ENCODE measurements around the gene CCDC180. TPM values are rescaled to one million over a fixed set of nuclear protein-coding genes. Genes with fewer than 3 reads are reported as not detected.

The CCDC180 gene
- total and polyA plus RNA-seq, 9 of the 15 experiments (the other 6 are each of a cell fraction or from before 2014, with no cell fraction given) = 0.56 to 4.2 (median 2.5) TPM

DNA sequence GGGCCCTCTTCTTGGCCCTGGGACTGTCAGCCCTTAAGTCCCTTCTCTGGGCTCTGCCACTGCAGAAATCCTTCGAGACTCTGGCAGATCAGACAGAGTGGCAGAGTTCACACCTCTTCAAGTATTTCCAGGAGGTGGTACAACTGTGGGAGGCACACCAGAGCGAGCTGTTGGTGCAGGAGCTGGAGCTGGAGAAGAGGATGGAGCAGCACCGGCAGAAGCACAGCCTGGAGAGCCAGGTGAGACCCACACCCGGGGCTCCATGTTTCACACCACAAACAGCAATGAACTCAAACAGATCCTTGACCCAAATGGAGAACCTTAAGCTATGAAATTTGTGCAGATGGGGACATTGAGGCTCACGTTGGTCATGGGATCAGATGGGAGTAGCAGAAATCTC, 17.5 kb downstream of the CCDC180 start (continued):
- TF ChIP-seq, protein P1, sequence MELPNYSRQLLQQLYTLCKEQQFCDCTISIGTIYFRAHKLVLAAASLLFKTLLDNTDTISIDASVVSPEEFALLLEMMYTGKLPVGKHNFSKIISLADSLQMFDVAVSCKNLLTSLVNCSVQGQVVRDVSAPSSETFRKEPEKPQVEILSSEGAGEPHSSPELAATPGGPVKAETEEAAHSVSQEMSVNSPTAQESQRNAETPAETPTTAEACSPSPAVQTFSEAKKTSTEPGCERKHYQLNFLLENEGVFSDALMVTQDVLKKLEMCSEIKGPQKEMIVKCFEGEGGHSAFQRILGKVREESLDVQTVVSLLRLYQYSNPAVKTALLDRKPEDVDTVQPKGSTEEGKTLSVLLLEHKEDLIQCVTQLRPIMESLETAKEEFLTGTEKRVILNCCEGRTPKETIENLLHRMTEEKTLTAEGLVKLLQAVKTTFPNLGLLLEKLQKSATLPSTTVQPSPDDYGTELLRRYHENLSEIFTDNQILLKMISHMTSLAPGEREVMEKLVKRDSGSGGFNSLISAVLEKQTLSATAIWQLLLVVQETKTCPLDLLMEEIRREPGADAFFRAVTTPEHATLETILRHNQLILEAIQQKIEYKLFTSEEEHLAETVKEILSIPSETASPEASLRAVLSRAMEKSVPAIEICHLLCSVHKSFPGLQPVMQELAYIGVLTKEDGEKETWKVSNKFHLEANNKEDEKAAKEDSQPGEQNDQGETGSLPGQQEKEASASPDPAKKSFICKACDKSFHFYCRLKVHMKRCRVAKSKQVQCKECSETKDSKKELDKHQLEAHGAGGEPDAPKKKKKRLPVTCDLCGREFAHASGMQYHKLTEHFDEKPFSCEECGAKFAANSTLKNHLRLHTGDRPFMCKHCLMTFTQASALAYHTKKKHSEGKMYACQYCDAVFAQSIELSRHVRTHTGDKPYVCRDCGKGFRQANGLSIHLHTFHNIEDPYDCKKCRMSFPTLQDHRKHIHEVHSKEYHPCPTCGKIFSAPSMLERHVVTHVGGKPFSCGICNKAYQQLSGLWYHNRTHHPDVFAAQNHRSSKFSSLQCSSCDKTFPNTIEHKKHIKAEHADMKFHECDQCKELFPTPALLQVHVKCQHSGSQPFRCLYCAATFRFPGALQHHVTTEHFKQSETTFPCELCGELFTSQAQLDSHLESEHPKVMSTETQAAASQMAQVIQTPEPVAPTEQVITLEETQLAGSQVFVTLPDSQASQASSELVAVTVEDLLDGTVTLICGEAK (IDR thresholded peaks at IDR 0.05) = no peak
- TF ChIP-seq, protein P1 (CRISPR knock-in tag; IDR thresholded peaks at IDR 0.05) = no peak

Measured in K562 (cell line).